Measurements from ENCODE around the gene PCSK9. TPM values are rescaled to one million over a fixed set of nuclear protein-coding genes. Genes with fewer than 3 reads are reported as not detected.

Gene PCSK9
- total and polyA plus RNA-seq, 9 of the 15 experiments (the other 6 are each of a cell fraction or from before 2014, with no cell fraction given) = 3.2 to 58.6 (median 24.7) TPM

DNA sequence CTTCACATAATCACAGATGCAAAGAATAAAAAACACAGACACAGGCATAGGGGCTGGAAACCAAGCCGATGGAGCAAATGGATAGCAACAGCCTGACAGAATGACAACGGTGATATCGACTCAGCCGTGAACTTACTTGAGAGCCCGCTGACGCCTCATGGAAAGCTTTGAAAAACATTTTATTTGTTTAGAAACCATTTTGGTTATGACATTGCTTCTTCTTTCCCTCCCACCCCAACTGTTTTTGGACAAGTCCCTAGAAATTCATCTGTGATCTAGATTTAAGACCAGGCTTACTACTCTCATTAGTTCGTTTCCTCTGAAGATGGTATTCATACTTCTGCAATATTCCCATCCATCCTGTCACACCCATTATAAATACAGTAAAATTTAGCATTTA, 44.9 kb downstream of the PCSK9 start (continued):
- TF ChIP-seq, protein P1, sequence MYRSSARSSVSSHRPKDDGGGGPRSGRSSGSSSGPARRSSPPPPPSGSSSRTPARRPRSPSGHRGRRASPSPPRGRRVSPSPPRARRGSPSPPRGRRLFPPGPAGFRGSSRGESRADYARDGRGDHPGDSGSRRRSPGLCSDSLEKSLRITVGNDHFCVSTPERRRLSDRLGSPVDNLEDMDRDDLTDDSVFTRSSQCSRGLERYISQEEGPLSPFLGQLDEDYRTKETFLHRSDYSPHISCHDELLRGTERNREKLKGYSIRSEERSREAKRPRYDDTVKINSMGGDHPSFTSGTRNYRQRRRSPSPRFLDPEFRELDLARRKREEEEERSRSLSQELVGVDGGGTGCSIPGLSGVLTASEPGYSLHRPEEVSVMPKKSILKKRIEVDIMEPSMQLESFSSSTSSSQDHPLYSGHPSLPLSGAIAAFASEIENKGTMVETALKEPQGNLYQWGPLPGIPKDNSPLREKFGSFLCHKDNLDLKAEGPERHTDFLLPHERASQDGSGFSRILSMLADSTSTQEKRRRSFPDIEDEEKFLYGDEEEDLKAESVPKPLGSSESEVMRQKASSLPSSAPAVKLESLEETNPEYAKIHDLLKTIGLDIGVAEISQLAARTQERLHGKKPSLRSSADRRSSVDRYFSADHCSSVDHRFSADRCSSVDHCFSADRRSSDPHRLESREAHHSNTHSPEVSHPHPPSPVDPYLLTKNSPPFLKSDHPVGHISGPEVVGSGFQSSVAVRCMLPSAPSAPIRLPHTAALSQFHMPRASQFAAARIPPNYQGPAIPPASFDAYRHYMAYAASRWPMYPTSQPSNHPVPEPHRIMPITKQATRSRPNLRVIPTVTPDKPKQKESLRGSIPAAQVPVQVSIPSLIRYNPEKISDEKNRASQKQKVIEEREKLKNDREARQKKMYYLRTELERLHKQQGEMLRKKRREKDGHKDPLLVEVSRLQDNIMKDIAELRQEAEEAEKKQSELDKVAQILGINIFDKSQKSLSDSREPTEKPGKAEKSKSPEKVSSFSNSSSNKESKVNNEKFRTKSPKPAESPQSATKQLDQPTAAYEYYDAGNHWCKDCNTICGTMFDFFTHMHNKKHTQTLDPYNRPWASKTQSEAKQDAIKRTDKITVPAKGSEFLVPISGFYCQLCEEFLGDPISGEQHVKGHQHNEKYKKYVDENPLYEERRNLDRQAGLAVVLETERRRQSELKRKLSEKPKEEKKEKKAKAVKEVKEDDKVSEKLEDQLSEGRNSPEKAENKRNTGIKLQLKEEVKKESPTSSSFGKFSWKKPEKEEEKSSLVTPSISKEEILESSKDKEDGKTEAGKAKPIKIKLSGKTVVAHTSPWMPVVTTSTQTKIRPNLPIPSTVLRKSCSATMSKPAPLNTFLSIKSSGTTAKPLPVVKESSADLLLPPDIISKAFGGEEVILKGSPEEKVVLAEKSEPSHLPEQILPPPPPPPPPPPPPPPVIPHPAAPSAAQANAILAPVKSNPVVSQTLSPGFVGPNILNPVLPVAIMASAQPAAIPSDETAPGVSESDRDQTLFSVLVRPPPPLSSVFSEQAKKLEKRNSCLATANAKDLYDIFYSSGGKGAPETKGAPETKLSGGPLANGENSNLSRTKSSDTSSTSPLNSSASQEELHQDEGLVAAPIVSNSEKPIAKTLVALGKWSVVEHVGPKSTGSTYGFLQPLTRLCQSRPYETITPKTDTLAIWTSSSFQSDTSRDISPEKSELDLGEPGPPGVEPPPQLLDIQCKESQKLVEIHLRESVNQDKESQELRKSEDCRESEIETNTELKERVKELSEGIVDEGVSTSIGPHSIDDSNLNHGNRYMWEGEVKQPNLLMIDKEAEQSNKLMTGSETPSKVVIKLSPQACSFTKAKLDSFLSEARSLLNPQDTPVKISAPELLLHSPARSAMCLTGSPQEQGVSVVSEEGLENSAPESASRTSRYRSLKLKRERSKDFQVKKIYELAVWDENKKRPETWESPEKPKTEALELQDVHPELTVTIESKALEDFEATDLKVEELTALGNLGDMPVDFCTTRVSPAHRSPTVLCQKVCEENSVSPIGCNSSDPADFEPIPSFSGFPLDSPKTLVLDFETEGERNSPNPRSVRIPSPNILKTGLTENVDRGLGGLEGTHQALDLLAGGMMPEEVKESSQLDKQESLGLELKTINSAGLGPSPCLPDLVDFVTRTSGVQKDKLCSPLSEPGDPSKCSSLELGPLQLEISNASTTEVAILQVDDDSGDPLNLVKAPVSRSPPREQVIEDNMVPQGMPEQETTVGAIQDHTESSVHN (IDR thresholded peaks at IDR 0.05; ENCODE audit: borderline replicate concordance in 1 of 2, low read depth in 1 of 2) = no peak
- TF ChIP-seq, protein P2, sequence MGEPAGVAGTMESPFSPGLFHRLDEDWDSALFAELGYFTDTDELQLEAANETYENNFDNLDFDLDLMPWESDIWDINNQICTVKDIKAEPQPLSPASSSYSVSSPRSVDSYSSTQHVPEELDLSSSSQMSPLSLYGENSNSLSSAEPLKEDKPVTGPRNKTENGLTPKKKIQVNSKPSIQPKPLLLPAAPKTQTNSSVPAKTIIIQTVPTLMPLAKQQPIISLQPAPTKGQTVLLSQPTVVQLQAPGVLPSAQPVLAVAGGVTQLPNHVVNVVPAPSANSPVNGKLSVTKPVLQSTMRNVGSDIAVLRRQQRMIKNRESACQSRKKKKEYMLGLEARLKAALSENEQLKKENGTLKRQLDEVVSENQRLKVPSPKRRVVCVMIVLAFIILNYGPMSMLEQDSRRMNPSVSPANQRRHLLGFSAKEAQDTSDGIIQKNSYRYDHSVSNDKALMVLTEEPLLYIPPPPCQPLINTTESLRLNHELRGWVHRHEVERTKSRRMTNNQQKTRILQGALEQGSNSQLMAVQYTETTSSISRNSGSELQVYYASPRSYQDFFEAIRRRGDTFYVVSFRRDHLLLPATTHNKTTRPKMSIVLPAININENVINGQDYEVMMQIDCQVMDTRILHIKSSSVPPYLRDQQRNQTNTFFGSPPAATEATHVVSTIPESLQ (CRISPR knock-in tag; IDR thresholded peaks at IDR 0.05) = no peak
- TF ChIP-seq TAL1 (IDR thresholded peaks at IDR 0.05) (no peak), RBM25 (IDR thresholded peaks at IDR 0.05; ENCODE audit: low read depth, low read length, severe bottlenecking) (no peak), ZKSCAN8 (CRISPR knock-in tag; IDR thresholded peaks at IDR 0.05) (no peak), PRPF4 (IDR thresholded peaks at IDR 0.05; ENCODE audit: insufficient read depth, low read depth, low read length, poor library complexity, severe bottlenecking) (no peak), SNRNP70 (optimal IDR thresholded peaks at IDR 0.05; ENCODE audit: low read depth, low read length) (no peak), ZNF23 (CRISPR knock-in tag; IDR thresholded peaks at IDR 0.05) (no peak)
